CD14-positive monocyte (primary cell): ENCODE results near the gene GSE1. TPM values are rescaled to one million over a fixed set of nuclear protein-coding genes. Genes with fewer than 3 reads are reported as not detected.

Source experiments
- DNase-seq, 3 donors: peaks; one replicate each; pipeline ENCODE4 v3.0.0-alpha.2; 2011 to 2022
- H2AFZ ChIP-seq: 2 replicates; pipeline ENCODE4 v1.6.0; 2012; ENCODE audit warnings: mild to moderate bottlenecking, low read depth, low read length, inconsistent platforms; ENCODE audit not compliant: insufficient read depth, poor library complexity, severe bottlenecking
- H3K27ac ChIP-seq, 2 donors: 1 replicate in 1 of 2; 2 replicates in 1 of 2; pipeline ENCODE4 v1.5.1; 2012 to 2013; ENCODE audit warnings: low read length in 2 of 2, control low read depth in 1 of 2, inconsistent platforms in 1 of 2, low read depth in 1 of 2, mild to moderate bottlenecking in 1 of 2
- H3K27me3 ChIP-seq, 2 donors: one replicate each; pipeline versions ENCODE4 v1.6.0 to v1.6.1; 2011 to 2013; ENCODE audit warnings: low read length in 2 of 2; ENCODE audit not compliant: control insufficient read depth in 2 of 2, insufficient read depth in 2 of 2
- H3K36me3 ChIP-seq, 2 donors: replicated peaks in 1 of 2; 1 replicate in 1 of 2; 2 replicates in 1 of 2; pipeline versions ENCODE4 v1.5.1 to v1.6.1; 2012 to 2013; ENCODE audit warnings: low read length in 2 of 2, control low read depth in 1 of 2, inconsistent platforms in 1 of 2, mild to moderate bottlenecking in 1 of 2; ENCODE audit not compliant: insufficient read depth in 2 of 2, control insufficient read depth in 1 of 2
- H3K4me1 ChIP-seq, 2 donors: 1 replicate in 1 of 2; 2 replicates in 1 of 2; pipeline versions ENCODE4 v1.5.1 to v1.6.1; 2012 to 2013; ENCODE audit warnings: low read length in 2 of 2, control low read depth in 1 of 2, inconsistent platforms in 1 of 2, mild to moderate bottlenecking in 1 of 2, moderate library complexity in 1 of 2; ENCODE audit not compliant: insufficient read depth in 2 of 2, control insufficient read depth in 1 of 2
- H3K4me2 ChIP-seq: replicated peaks from 2 replicates; pipeline ENCODE3; 2012; ENCODE audit warnings: low read length, moderate library complexity, mild to moderate bottlenecking; ENCODE audit not compliant: poor library complexity, severe bottlenecking; ENCODE audit errors: extremely low read depth
- H3K4me3 ChIP-seq, 3 experiments: fragments of 200-600 bp in 1 of 3; sonication (generic) in 1 of 3; replicated peaks in 1 of 3; 1 replicate in 2 of 3; 2 replicates in 1 of 3; pipeline ENCODE4 v1.5.1; 2011 to 2013; ENCODE audit warnings: low read length in 3 of 3, mild to moderate bottlenecking in 3 of 3, control low read depth in 2 of 3, low read depth in 2 of 3, inconsistent platforms in 1 of 3, moderate library complexity in 1 of 3
- H3K79me2 ChIP-seq: 2 replicates; pipeline ENCODE4 v1.6.0; 2012; ENCODE audit warnings: mild to moderate bottlenecking, control low read depth, inconsistent platforms, low read length, moderate library complexity; ENCODE audit not compliant: insufficient read depth
- H3K9ac ChIP-seq: 2 replicates; pipeline ENCODE4 v1.6.0; 2017; ENCODE audit warnings: low read length, mild to moderate bottlenecking; ENCODE audit not compliant: insufficient read depth, poor library complexity, severe bottlenecking
- H3K9me3 ChIP-seq, 2 donors: replicated peaks in 1 of 2; 1 replicate in 1 of 2; 2 replicates in 1 of 2; pipeline versions ENCODE4 v1.5.1 to v1.6.1; 2012 to 2013; ENCODE audit warnings: low read length in 2 of 2, control low read depth in 1 of 2; ENCODE audit not compliant: control insufficient read depth in 1 of 2, insufficient read depth in 1 of 2
- H4K20me1 ChIP-seq: 2 replicates; pipeline ENCODE4 v1.6.0; 2012; ENCODE audit warnings: mild to moderate bottlenecking, low read length, control low read depth, moderate library complexity; ENCODE audit not compliant: insufficient read depth
- H3K27ac Mint-ChIP-seq, 7 donors: one replicate each; pipeline ENCODE4 v1.8.0; 2020; ENCODE audit warnings: mild to moderate bottlenecking in 7 of 7, mixed read lengths in 7 of 7, moderate library complexity in 6 of 7, inconsistent platforms in 2 of 7
- H3K27me3 Mint-ChIP-seq, 3 donors: one replicate each; pipeline ENCODE4 v1.8.0; 2021 to 2022; ENCODE audit warnings: low read depth in 3 of 3, mild to moderate bottlenecking in 3 of 3, mixed read lengths in 3 of 3, moderate library complexity in 3 of 3, inconsistent platforms in 1 of 3
- H3K36me3 Mint-ChIP-seq, 2 donors: one replicate each; pipeline ENCODE4 v1.8.0; 2020; ENCODE audit warnings: mixed read lengths in 2 of 2, inconsistent platforms in 1 of 2, mild to moderate bottlenecking in 1 of 2
- H3K4me1 Mint-ChIP-seq: one replicate; pipeline ENCODE4 v1.8.0; 2020; ENCODE audit warnings: mild to moderate bottlenecking, mixed read lengths
- H3K4me3 Mint-ChIP-seq, 2 donors: one replicate each; pipeline ENCODE4 v1.8.0; 2020; ENCODE audit warnings: mild to moderate bottlenecking in 2 of 2, mixed read lengths in 2 of 2, moderate library complexity in 1 of 2
- H3K9me3 Mint-ChIP-seq, 7 donors: one replicate each; pipeline ENCODE4 v1.8.0; 2020 to 2022; ENCODE audit warnings: mixed read lengths in 7 of 7, mild to moderate bottlenecking in 6 of 7, moderate library complexity in 6 of 7, inconsistent platforms in 2 of 7
- CTCF ChIP-seq: fragments of 200-600 bp; IDR thresholded peaks from one replicate; pipeline ENCODE4 v1.8.0; 2022; ENCODE audit warnings: antibody characterized with exemption, mild to moderate bottlenecking
- WGBS: methylation state at CpG from one replicate; pipeline ENCODE4 v1.1.5; 2013; ENCODE audit warnings: missing lambda C conversion rate; ENCODE audit not compliant: insufficient coverage; 5-methylcytosine and 5-hydroxymethylcytosine counted together
- intact Hi-C, 2 donors: fragments of 100-400 bp; cut with micrococcal nuclease; formaldehyde crosslinking; loops; one replicate each; pipeline versions ENCODE4 v1.15.0 to v1.15.1; 2023
- polyA plus RNA-seq, 3 donors: library from polyadenylated mRNA; depleted of rRNA in 1 of 3; unstranded in 2 of 3; stranded (reverse) in 1 of 3; fragments of 300-500 nt in 2 of 3; fragments of >200 nt in 1 of 3; fragmentation: Illumina TruSeq in 2 of 3; gene quantifications; 1 replicate in 2 of 3; 2 replicates in 1 of 3; pipeline ENCODE4 v1.2.3, GENCODE V29; 2012 to 2021

GSE1 gene
- polyA plus RNA-seq, 3 donors: 0.67 to 38.9 (median 0.86) TPM

- Histone ChIP-seq H3K27me3 (no peaks in the 10 kb centered on the region), H3K36me3 (peaks cover 14 to 57% of the 10 kb centered on the region in 2 donors), H3K4me3 (no peak overlapping the region), H3K9ac (no peak overlapping the region), H3K27ac (no peak overlapping the region), H3K9me3 (no peaks in the 10 kb centered on the region), H4K20me1 (no peaks in the 10 kb centered on the region), H3K4me1 (no peaks in the 10 kb centered on the region), H3K79me2 (no peaks in the 10 kb centered on the region), H3K4me2 (no peak overlapping the region), H2AFZ (no peak overlapping the region)
- no peak for TF ChIP-seq CTCF
- Mint-ChIP-seq H3K4me1 (no peaks in the 10 kb centered on the region), H3K36me3 (peaks cover 30 to 65% of the 10 kb centered on the region in 2 donors), H3K4me3 (no peak overlapping the region), H3K9me3 (no peaks in the 10 kb centered on the region), H3K27me3 (peaks cover 0 to 1% (median 0%) of the 10 kb centered on the region in 3 donors), H3K27ac (peak overlapping the region in 3 of 7 donors; percentile 55 to 80 (median 76))
- intact Hi-C loops: no loop called here
- WGBS: 95% methylated on average over 6 of the region's 6 CpGs
- DNase-seq: no peak
Observed at GRCh38 chr16:85679870-85680269, 66.7 kb downstream of the GSE1 start.

GRCh38 chr16:85680352-85680944 is 67.3 kb downstream of the GSE1 start:
- H3K4me3 ChIP-seq: no peak overlapping the region
- H3K36me3 ChIP-seq: peaks cover 8 to 51% of the 10 kb centered on the region in 2 donors
- no peak for DNase-seq
- no peak for TF ChIP-seq CTCF
- H3K4me2 ChIP-seq: no peak overlapping the region
- intact Hi-C loops: no loop called here
- Mint-ChIP-seq H3K36me3 (peaks cover 26 to 64% of the 10 kb centered on the region in 2 donors), H3K4me3 (no peak overlapping the region), H3K4me1 (no peaks in the 10 kb centered on the region), H3K9me3 (no peaks in the 10 kb centered on the region), H3K27me3 (peaks cover 0 to 1% (median 0%) of the 10 kb centered on the region in 3 donors), H3K27ac (peak overlapping the region in 3 of 7 donors; percentile 4 to 66 (median 7))
- no peaks in the 10 kb centered on the region for H4K20me1 ChIP-seq
- H3K9me3 ChIP-seq: no peaks in the 10 kb centered on the region
- no peaks in the 10 kb centered on the region for H3K79me2 ChIP-seq
- H3K9ac ChIP-seq: no peak overlapping the region
- no peaks in the 10 kb centered on the region for H3K27me3 ChIP-seq
- no peaks in the 10 kb centered on the region for H3K4me1 ChIP-seq
- H2AFZ ChIP-seq: no peak overlapping the region
- H3K27ac ChIP-seq: peak overlapping the region in 1 of 2 donors; percentile 4
- WGBS: 94% methylated on average over 6 of the region's 6 CpGs
